K562 (cell line): ENCODE results near the gene SLC25A10. TPM values are rescaled to one million over a fixed set of nuclear protein-coding genes. Genes with fewer than 3 reads are reported as not detected.

Source experiments
- HIVEP1 ChIP-seq: fragments of 250-450 bp; sonication (Bioruptor Pico); IDR thresholded peaks from 2 replicates; pipeline ENCODE4 v1.4.0; 2020; ENCODE audit warnings: mild to moderate bottlenecking
- MAFF ChIP-seq: IDR thresholded peaks from 2 replicates; pipeline ENCODE4 v1.6.1; 2012; ENCODE audit warnings: low read length, improper control_type of control experiment
- MGA ChIP-seq: fragments of 450-650 bp; IDR thresholded peaks from 2 replicates; pipeline ENCODE4 v1.6.1; 2016; ENCODE audit warnings: mild to moderate bottlenecking, moderate library complexity
- MYBL2 ChIP-seq, 2 experiments: fragments of 450-650 bp in 1 of 2; sonication (generic) in 1 of 2; formaldehyde crosslinking in 1 of 2; IDR thresholded peaks; 2 replicates each; pipeline versions ENCODE4 v1.6.1 to v1.8.1; 2017 to 2022; ENCODE audit warnings: borderline replicate concordance in 1 of 2, inconsistent platforms in 1 of 2, low read depth in 1 of 2, mild to moderate bottlenecking in 1 of 2, missing genetic modification reagents in 1 of 2, moderate library complexity in 1 of 2
- PCBP1 ChIP-seq: fragments of 200-400 bp; formaldehyde crosslinking; IDR thresholded peaks from 2 replicates; pipeline ENCODE4 v1.6.1; 2018; ENCODE audit warnings: mild to moderate bottlenecking, low read depth, low read length; ENCODE audit not compliant: poor library complexity, severe bottlenecking
- PKNOX1 ChIP-seq: fragments of 450-650 bp; IDR thresholded peaks from 2 replicates; pipeline ENCODE4 v1.6.1; 2016
- POLR2AphosphoS5 ChIP-seq: IDR thresholded peaks from 2 replicates; pipeline ENCODE4 v1.6.1; 2011; ENCODE audit warnings: mild to moderate bottlenecking, low read depth, low read length, moderate library complexity; ENCODE audit not compliant: control insufficient read depth, insufficient read depth
- RBBP5 ChIP-seq: fragments of 200-600 bp; sonication (generic); IDR thresholded peaks from 2 replicates; pipeline ENCODE4 v1.6.1; 2012; ENCODE audit warnings: borderline replicate concordance, mild to moderate bottlenecking, low read length, control low read depth, inconsistent platforms; ENCODE audit not compliant: insufficient read depth, poor library complexity, severe bottlenecking
- SMAD3 ChIP-seq: fragments of 450-650 bp; formaldehyde crosslinking; conservative IDR thresholded peaks from 2 replicates; pipeline ENCODE4 v1.4.0; 2020; ENCODE audit warnings: mild to moderate bottlenecking
- SRSF9 ChIP-seq: fragments of 200-400 bp; formaldehyde crosslinking; IDR thresholded peaks from 2 replicates; pipeline ENCODE4 v1.6.1; 2017; ENCODE audit warnings: low read depth, low read length, borderline replicate concordance
- ZNF263 ChIP-seq: sonication (generic); formaldehyde crosslinking; IDR thresholded peaks from 2 replicates; pipeline ENCODE4 v1.8.0; 2022; ENCODE audit warnings: mild to moderate bottlenecking, missing genetic modification reagents, borderline replicate concordance
- ZNF445 ChIP-seq: fragments of 250-450 bp; sonication (Bioruptor Pico); IDR thresholded peaks from 2 replicates; pipeline ENCODE4 v1.4.0; 2020; ENCODE audit warnings: low read depth, mild to moderate bottlenecking, moderate library complexity
- ZNF707 ChIP-seq: fragments of 250-450 bp; sonication (Bioruptor Pico); conservative IDR thresholded peaks from 2 replicates; pipeline ENCODE4 v1.8.0; 2022; ENCODE audit warnings: inconsistent platforms, mild to moderate bottlenecking, moderate library complexity
- polyA plus RNA-seq, 8 experiments: library from polyadenylated mRNA; depleted of rRNA in 4 of 8; stranded (reverse) in 5 of 8; unstranded in 3 of 8; fragments of >200 nt; fragmentation: Nextera tagmentation in 2 of 8; fragmentation: Illumina TruSeq in 1 of 8; extraction: Ambion mirVana in 2 of 8; extraction: Trizol in 1 of 8; gene quantifications; 2 replicates each; pipeline versions ENCODE4 v1.2.1 to v1.2.3, GENCODE V29; 2011 to 2014; ENCODE audit warnings: inconsistent platforms in 1 of 8, missing spikeins in 1 of 8
- total RNA-seq, 7 experiments: library from RNA; depleted of rRNA in 6 of 7; stranded (reverse); fragments of >200 nt in 6 of 7; fragmentation: Illumina TruSeq in 2 of 7; extraction: Trizol in 2 of 7; gene quantifications; 2 replicates each; pipeline versions ENCODE4 v1.2.1 to v1.2.3, GENCODE V29; 2011 to 2021; ENCODE audit warnings: low replicate concordance in 1 of 7

The SLC25A10 gene
- total and polyA plus RNA-seq, 9 of the 15 experiments (the other 6 are each of a cell fraction or from before 2014, with no cell fraction given): 0.10 to 85.6 (median 34.3) TPM

- TF ChIP-seq POLR2AphosphoS5 (no peak), MAFF (no peak), ZNF445 (no peak), SMAD3 (CRISPR knock-in tag) (no peak), MGA (no peak), MYBL2 (IDR thresholded peaks at IDR 0.05; ENCODE audit: low read depth) (no peak), MYBL2 (CRISPR knock-in tag; IDR thresholded peaks at IDR 0.05; ENCODE audit: borderline replicate concordance) (no peak), RBBP5 (no peak), PKNOX1 (no peak; the same call in 1 of the 2 replicates), ZNF707 (CRISPR knock-in tag) (no peak), HIVEP1 (CRISPR knock-in tag) (no peak), PCBP1 (no peak), ZNF263 (no peak; the same call in 1 of the 2 replicates), SRSF9 (no peak)
Observed at GRCh38 chr17:81741594-81742452, 29.7 kb downstream of the SLC25A10 start (continued).
